SK-N-SH (cell line): Measurements from ENCODE around the gene AMT. TPM values are rescaled to one million over a fixed set of nuclear protein-coding genes. Genes with fewer than 3 reads are reported as not detected.

Experiments used
- CTCF ChIA-PET: fragments of 300-600, 350-600 bp; formaldehyde crosslinking; extraction: SDS; loops from one replicate; lab custom pipeline; 2021; lab: Yijun Ruan, JAX
- POLR2A ChIA-PET: fragments of 350-600 bp; sonication (Branson Sonifier 250); formaldehyde crosslinking; extraction: SDS; loops from one replicate; lab custom pipeline; 2020; ENCODE audit warnings: antibody characterized with exemption, inconsistent platforms; lab: Yijun Ruan, JAX
- DNase-seq: peaks from one replicate; pipeline ENCODE4 v3.0.0; 2012
- H2AFZ ChIP-seq: fragments of 200-600 bp; sonication (generic); 2 replicates; pipeline ENCODE4 v1.8.1; 2016; ENCODE audit warnings: antibody characterized with exemption, mild to moderate bottlenecking, low read depth
- H3F3A ChIP-seq: fragments of 200-600 bp; sonication (generic); replicated peaks from 2 replicates; pipeline ENCODE3; 2016; ENCODE audit warnings: antibody characterized with exemption, mild to moderate bottlenecking; ENCODE audit not compliant: insufficient read depth
- H3K27ac ChIP-seq, 2 experiments: fragments of 200-500 bp in 1 of 2; fragments of 200-600 bp in 1 of 2; sonication (Bioruptor generic) in 1 of 2; sonication (generic), shearing (Covaris generic) in 1 of 2; 2 replicates each; pipeline versions ENCODE4 v1.5.1 to v1.6.1; 2014 to 2016; ENCODE audit warnings: low read depth in 2 of 2, inconsistent platforms in 1 of 2, low read length in 1 of 2, mild to moderate bottlenecking in 1 of 2, mixed read lengths in 1 of 2
- H3K27me3 ChIP-seq: fragments of 200-600 bp; sonication (generic), shearing (Covaris generic); 2 replicates; pipeline ENCODE4 v1.6.1; 2016; ENCODE audit warnings: mixed run types; ENCODE audit not compliant: insufficient read depth
- H3K36me3 ChIP-seq, 2 experiments: fragments of 200-500 bp in 1 of 2; fragments of 200-600 bp in 1 of 2; sonication (Bioruptor generic) in 1 of 2; sonication (generic) in 1 of 2; replicated peaks in 1 of 2; 2 replicates each; pipeline versions ENCODE3 to v1.5.1; 2014 to 2016; ENCODE audit warnings: low read length in 1 of 2, mild to moderate bottlenecking in 1 of 2; ENCODE audit not compliant: insufficient read depth in 2 of 2, control insufficient read depth in 1 of 2
- H3K4me1 ChIP-seq, 2 experiments: fragments of 200-500 bp in 1 of 2; fragments of 200-600 bp in 1 of 2; sonication (Bioruptor generic) in 1 of 2; sonication (generic), shearing (Covaris generic) in 1 of 2; 2 replicates each; pipeline versions ENCODE4 v1.5.1 to v1.6.1; 2014 to 2016; ENCODE audit warnings: low read depth in 1 of 2, low read length in 1 of 2, mixed run types in 1 of 2; ENCODE audit not compliant: insufficient read depth in 2 of 2, control insufficient read depth in 1 of 2
- H3K4me2 ChIP-seq: fragments of 200-600 bp; sonication (generic), shearing (Covaris generic); 2 replicates; pipeline ENCODE4 v1.6.1; 2017; ENCODE audit warnings: mixed run types
- H3K4me3 ChIP-seq, 2 experiments: fragments of 200-500 bp in 1 of 2; fragments of 200-600 bp in 1 of 2; sonication (Bioruptor generic) in 1 of 2; sonication (generic), shearing (Covaris generic) in 1 of 2; 2 replicates each; pipeline versions ENCODE4 v1.5.1 to v1.8.1; 2014 to 2016; ENCODE audit warnings: low read depth in 2 of 2, inconsistent platforms in 1 of 2, low read length in 1 of 2, mild to moderate bottlenecking in 1 of 2, mixed read lengths in 1 of 2, moderate library complexity in 1 of 2
- H3K79me2 ChIP-seq: fragments of 200-600 bp; sonication (generic); 2 replicates; pipeline ENCODE4 v1.8.1; 2017; ENCODE audit warnings: mild to moderate bottlenecking; ENCODE audit not compliant: insufficient read depth
- H3K9ac ChIP-seq: fragments of 200-600 bp; sonication (generic); 2 replicates; pipeline ENCODE4 v1.6.1; 2017; ENCODE audit warnings: mixed run types
- H3K9me2 ChIP-seq: fragments of 200-600 bp; sonication (generic); 2 replicates; pipeline ENCODE4 v1.6.1; 2017; ENCODE audit warnings: mixed run types
- H3K9me3 ChIP-seq: fragments of 200-600 bp; sonication (generic); 2 replicates; pipeline ENCODE4 v1.6.1; 2017; ENCODE audit warnings: mixed run types, mild to moderate bottlenecking, moderate library complexity
- H4K20me1 ChIP-seq: fragments of 200-600 bp; sonication (generic); 2 replicates; pipeline ENCODE4 v1.6.1; 2017; ENCODE audit warnings: mild to moderate bottlenecking, mixed run types; ENCODE audit not compliant: insufficient read depth
- CTCF ChIP-seq: fragments of 200-600 bp; sonication (generic); IDR thresholded peaks from 2 replicates; pipeline ENCODE4 v1.6.1; 2017; ENCODE audit warnings: antibody characterized with exemption, mild to moderate bottlenecking, moderate library complexity
- EZH2phosphoT487 ChIP-seq: fragments of 200-600 bp; sonication (generic); IDR thresholded peaks from 2 replicates; pipeline ENCODE4 v1.6.1; 2017; ENCODE audit warnings: low read depth, mixed run types, mild to moderate bottlenecking, antibody characterized with exemption, moderate library complexity, borderline replicate concordance
- GABPA ChIP-seq: IDR thresholded peaks from 2 replicates; pipeline ENCODE4 v1.4.0; 2012; ENCODE audit warnings: low read depth, mild to moderate bottlenecking
- MAX ChIP-seq: IDR thresholded peaks from 2 replicates; pipeline ENCODE4 v1.4.0; 2012; ENCODE audit warnings: low read depth
- MXI1 ChIP-seq: IDR thresholded peaks from 2 replicates; pipeline ENCODE4 v1.6.1; 2012; ENCODE audit warnings: mild to moderate bottlenecking, low read depth, low read length, improper control_type of control experiment
- NFIC ChIP-seq: IDR thresholded peaks from 2 replicates; pipeline ENCODE4 v1.4.0; 2012; ENCODE audit warnings: borderline replicate concordance
- RAD21 ChIP-seq: IDR thresholded peaks from 2 replicates; pipeline ENCODE4 v1.6.1; 2012; ENCODE audit warnings: mild to moderate bottlenecking, low read length
- RCOR1 ChIP-seq: fragments of 150-350 bp; IDR thresholded peaks from 2 replicates; pipeline ENCODE4 v1.6.1; 2017; ENCODE audit warnings: antibody characterized with exemption, low read length
- REST ChIP-seq: IDR thresholded peaks from 2 replicates; pipeline ENCODE4 v1.6.1; 2012; ENCODE audit warnings: mild to moderate bottlenecking, low read depth, low read length, moderate library complexity
- RFX5 ChIP-seq: IDR thresholded peaks from 2 replicates; pipeline ENCODE4 v1.6.1; 2012; ENCODE audit warnings: mild to moderate bottlenecking, improper control_type of control experiment, low read length
- RXRA ChIP-seq: IDR thresholded peaks from 2 replicates; pipeline ENCODE4 v1.4.0; 2012; ENCODE audit warnings: low read depth, mild to moderate bottlenecking, borderline replicate concordance
- SIN3A ChIP-seq: IDR thresholded peaks from 2 replicates; pipeline ENCODE4 v1.6.1; 2012; ENCODE audit warnings: low read depth, mild to moderate bottlenecking, low read length, moderate library complexity, borderline replicate concordance
- TEAD4 ChIP-seq: IDR thresholded peaks from 2 replicates; pipeline ENCODE4 v1.4.0; 2012; ENCODE audit warnings: mild to moderate bottlenecking, borderline replicate concordance; ENCODE audit not compliant: insufficient read depth
- USF1 ChIP-seq: IDR thresholded peaks from 2 replicates; pipeline ENCODE4 v1.4.0; 2012; ENCODE audit warnings: low read depth, borderline replicate concordance
- USF2 ChIP-seq: fragments of 150-350 bp; IDR thresholded peaks from 2 replicates; pipeline ENCODE4 v1.6.1; 2017; ENCODE audit warnings: antibody characterized with exemption, low read length, low read depth, borderline replicate concordance
- WGBS: methylation state at CpG from one replicate; pipeline ENCODE4 v1.1.6; 2017; ENCODE audit warnings: low lambda C conversion rate; 5-methylcytosine and 5-hydroxymethylcytosine counted together
- polyA plus RNA-seq, 3 experiments: library from polyadenylated mRNA; depleted of rRNA; stranded (reverse); fragments of >200 nt; gene quantifications; 2 replicates each; pipeline ENCODE4 v1.2.3, GENCODE V29; 2012

Gene AMT
- polyA plus RNA-seq, 1 of the 3 experiments (the other 2 are of a cell fraction) = 17.6 TPM

GRCh38 chr3:49385617-49386016 is 36.7 kb downstream of the AMT start (continued):
- no peak for TF ChIP-seq SIN3A
- TF ChIP-seq RAD21 = no peak
- no peak for TF ChIP-seq EZH2phosphoT487
- TF ChIP-seq TEAD4 = no peak

GRCh38 chr3:49383387-49383786 is 38.9 kb downstream of the AMT start:
- H3K79me2 ChIP-seq = peaks cover 100% of the 10 kb centered on the region
- H3K9ac ChIP-seq = no peak overlapping the region
- DNase-seq = no peak
- no peaks in the 10 kb centered on the region for H3K9me3 ChIP-seq
- H3F3A ChIP-seq = peaks cover 25% of the 10 kb centered on the region
- H2AFZ ChIP-seq = no peak overlapping the region
- H3K27me3 ChIP-seq = no peaks in the 10 kb centered on the region
- peaks cover 100% of the 10 kb centered on the region for H4K20me1 ChIP-seq
- CTCF ChIA-PET = interaction anchor here (1.3 kb wide), 1 partner anchor 66 kb away, joined by 4 read pairs; no protein-coding TSS in a partner anchor
- no peaks in the 10 kb centered on the region for H3K4me1 ChIP-seq
- TF ChIP-seq RCOR1 = no peak
- no peak for TF ChIP-seq REST
- TF ChIP-seq NFIC = no peak
- TF ChIP-seq MXI1 = no peak
- TF ChIP-seq MAX = no peak
- TF ChIP-seq CTCF = no peak
- no peak for TF ChIP-seq USF1
- no peak for TF ChIP-seq GABPA
- no peak for TF ChIP-seq RXRA
- no peak for TF ChIP-seq USF2
- TF ChIP-seq RFX5 = no peak
- no peak for TF ChIP-seq SIN3A
- TF ChIP-seq, all 33 proteins: peak for 0
- no peaks in the 10 kb centered on the region for H3K9me2 ChIP-seq
- POLR2A ChIA-PET = no interaction called here
- H3K4me2 ChIP-seq = no peak overlapping the region
- H3K4me3 ChIP-seq = no peak overlapping the region
- 92% methylated on average over 5 of the region's 5 CpGs for WGBS
- H3K36me3 ChIP-seq = peaks cover 0 to 8% of the 10 kb centered on the region in 2 experiments
- H3K27ac ChIP-seq = no peak overlapping the region
